IMR-90 (cell line): ENCODE measurements around the gene UTF1. TPM values are rescaled to one million over a fixed set of nuclear protein-coding genes. Genes with fewer than 3 reads are reported as not detected.

Experiments
- ATAC-seq: fragments of 200-7000 bp; cut with Tn5 transposase; 2 replicates; pipeline ENCODE4 v1.9.1; 2020; ENCODE audit warnings: low read depth, mild to moderate bottlenecking, moderate library complexity
- BruUV-seq: library from RNA; stranded (reverse); fragments of 400-500 nt; replicated peaks from 2 replicates; lab custom pipeline; 2021; lab: Mats Ljungman, UMichigan
- CTCF ChIA-PET: fragments of 300-600 bp; formaldehyde crosslinking; extraction: SDS; loops from one replicate; lab custom pipeline; 2021; ENCODE audit warnings: antibody characterized with exemption; lab: Yijun Ruan, JAX
- POLR2A ChIA-PET: fragments of 300-600 bp; sonication (Branson Sonifier 250); formaldehyde crosslinking; loops from one replicate; lab custom pipeline; 2022; ENCODE audit warnings: antibody characterized with exemption; ENCODE audit not compliant: unreplicated experiment; lab: Charles Lee
- DNase-seq: peaks from one replicate; pipeline ENCODE4 v3.0.0; 2013
- H2AFZ ChIP-seq: replicated peaks from 2 replicates; pipeline ENCODE3; 2013; ENCODE audit warnings: low read length, mild to moderate bottlenecking; ENCODE audit not compliant: poor library complexity
- H2AK5ac ChIP-seq: 2 replicates; pipeline ENCODE4 v1.6.1; 2013; ENCODE audit warnings: low read depth, low read length, inconsistent platforms
- H2AK9ac ChIP-seq: replicated peaks from 2 replicates; pipeline ENCODE3; 2013; ENCODE audit warnings: mild to moderate bottlenecking, low read depth, low read length, moderate library complexity; ENCODE audit not compliant: poor library complexity
- H2BK120ac ChIP-seq: 2 replicates; pipeline ENCODE4 v1.6.1; 2013; ENCODE audit warnings: low read depth, low read length, inconsistent platforms
- H2BK15ac ChIP-seq: 3 replicates; pipeline ENCODE4 v1.6.1; 2013; ENCODE audit warnings: low read depth, low read length, inconsistent platforms
- H2BK20ac ChIP-seq: 2 replicates; pipeline ENCODE4 v1.6.1; 2013; ENCODE audit warnings: low read depth, mild to moderate bottlenecking, inconsistent platforms, low read length, moderate library complexity
- H2BK5ac ChIP-seq: 2 replicates; pipeline ENCODE4 v1.6.1; 2013; ENCODE audit warnings: mild to moderate bottlenecking, low read depth, low read length, inconsistent platforms; ENCODE audit not compliant: poor library complexity, severe bottlenecking
- H3K14ac ChIP-seq: replicated peaks from 2 replicates; pipeline ENCODE4 v1.6.1; 2013; ENCODE audit warnings: low read depth, low read length, inconsistent platforms
- H3K18ac ChIP-seq: 2 replicates; pipeline ENCODE4 v1.6.1; 2013; ENCODE audit warnings: low read depth, low read length, control low read depth
- H3K23ac ChIP-seq: 2 replicates; pipeline ENCODE4 v1.6.1; 2013; ENCODE audit warnings: low read depth, low read length, inconsistent platforms
- H3K27ac ChIP-seq: 2 replicates; pipeline ENCODE4 v1.5.1; 2013; ENCODE audit warnings: mild to moderate bottlenecking, control low read depth, low read length; ENCODE audit not compliant: insufficient read depth
- H3K27me3 ChIP-seq: 2 replicates; pipeline ENCODE4 v1.6.1; 2013; ENCODE audit warnings: low read length; ENCODE audit not compliant: control insufficient read depth, insufficient read depth
- H3K36me3 ChIP-seq: 2 replicates; pipeline ENCODE4 v1.6.1; 2013; ENCODE audit warnings: low read length, mixed read lengths; ENCODE audit not compliant: control insufficient read depth, insufficient read depth
- H3K4ac ChIP-seq: 2 replicates; pipeline ENCODE4 v1.6.1; 2013; ENCODE audit warnings: low read depth, low read length, inconsistent platforms
- H3K4me1 ChIP-seq: 2 replicates; pipeline ENCODE4 v1.6.1; 2013; ENCODE audit warnings: low read length, mixed read lengths; ENCODE audit not compliant: control insufficient read depth, insufficient read depth
- H3K4me2 ChIP-seq: 2 replicates; pipeline ENCODE4 v1.6.1; 2013; ENCODE audit warnings: low read depth, mild to moderate bottlenecking, control low read depth, low read length, moderate library complexity
- H3K4me3 ChIP-seq: 2 replicates; pipeline ENCODE4 v1.5.1; 2013; ENCODE audit warnings: low read depth, mild to moderate bottlenecking, control low read depth, low read length, moderate library complexity; ENCODE audit not compliant: insufficient read depth
- H3K56ac ChIP-seq: 2 replicates; pipeline ENCODE4 v1.6.1; 2013; ENCODE audit warnings: low read length, inconsistent platforms; ENCODE audit not compliant: insufficient read depth; ENCODE audit errors: extremely low read depth
- H3K79me1 ChIP-seq, 2 experiments: 2 replicates each; pipeline ENCODE4 v1.6.1; 2013; ENCODE audit warnings: low read length in 2 of 2, inconsistent platforms in 1 of 2, low read depth in 1 of 2
- H3K9ac ChIP-seq: 2 replicates; pipeline ENCODE4 v1.6.1; 2013; ENCODE audit warnings: low read depth, low read length, control low read depth
- H3K9me1 ChIP-seq: 2 replicates; pipeline ENCODE4 v1.6.1; 2013; ENCODE audit warnings: low read length, inconsistent platforms; ENCODE audit not compliant: insufficient read depth
- H3K9me3 ChIP-seq: 2 replicates; pipeline ENCODE4 v1.6.1; 2013; ENCODE audit warnings: low read length; ENCODE audit not compliant: control insufficient read depth, insufficient read depth
- H4K20me1 ChIP-seq: 2 replicates; pipeline ENCODE4 v1.6.1; 2013; ENCODE audit warnings: low read length, inconsistent platforms; ENCODE audit not compliant: insufficient read depth
- H4K5ac ChIP-seq: 2 replicates; pipeline ENCODE4 v1.6.1; 2013; ENCODE audit warnings: mild to moderate bottlenecking, low read depth, low read length, control low read depth
- H4K8ac ChIP-seq, 2 experiments: 2 replicates each; pipeline ENCODE4 v1.6.1; 2013; ENCODE audit warnings: low read depth in 2 of 2, low read length in 2 of 2, control low read depth in 1 of 2, inconsistent platforms in 1 of 2
- H4K91ac ChIP-seq: 2 replicates; pipeline ENCODE4 v1.6.1; 2013; ENCODE audit warnings: low read depth, low read length, inconsistent platforms; ENCODE audit not compliant: insufficient read depth
- CEBPB ChIP-seq: IDR thresholded peaks from 2 replicates; pipeline ENCODE4 v1.6.1; 2012; ENCODE audit warnings: low read depth, low read length, improper control_type of control experiment
- CHD1 ChIP-seq: IDR thresholded peaks from 2 replicates; pipeline ENCODE4 v1.6.1; 2012; ENCODE audit warnings: low read depth, low read length, improper control_type of control experiment
- CTCF ChIP-seq: conservative IDR thresholded peaks from 2 replicates; pipeline ENCODE4 v1.5.1; 2012; ENCODE audit warnings: mild to moderate bottlenecking, low read depth, low read length, improper control_type of control experiment
- FOS ChIP-seq: fragments of 150-350 bp; IDR thresholded peaks from 2 replicates; pipeline ENCODE4 v1.6.1; 2016; ENCODE audit warnings: low read depth, low read length
- MAFK ChIP-seq: IDR thresholded peaks from 2 replicates; pipeline ENCODE4 v1.6.1; 2012; ENCODE audit warnings: low read depth, low read length, improper control_type of control experiment
- MAZ ChIP-seq: IDR thresholded peaks from 2 replicates; pipeline ENCODE4 v1.6.1; 2012; ENCODE audit warnings: low read depth, mild to moderate bottlenecking, low read length, improper control_type of control experiment, moderate library complexity, borderline replicate concordance
- MXI1 ChIP-seq: IDR thresholded peaks from 2 replicates; pipeline ENCODE4 v1.6.1; 2012; ENCODE audit warnings: low read depth, mild to moderate bottlenecking, low read length, moderate library complexity, borderline replicate concordance
- NFE2L2 ChIP-seq: fragments of 150-350 bp; IDR thresholded peaks from 2 replicates; pipeline ENCODE4 v1.6.1; 2016; ENCODE audit warnings: low read depth, mild to moderate bottlenecking, low read length
- POLR2A ChIP-seq: IDR thresholded peaks from 2 replicates; pipeline ENCODE4 v1.6.1; 2012; ENCODE audit warnings: mild to moderate bottlenecking, low read depth, low read length
- RAD21 ChIP-seq: IDR thresholded peaks from 2 replicates; pipeline ENCODE4 v1.6.1; 2012; ENCODE audit warnings: low read length, improper control_type of control experiment
- RCOR1 ChIP-seq: IDR thresholded peaks from 2 replicates; pipeline ENCODE4 v1.6.1; 2012; ENCODE audit warnings: mild to moderate bottlenecking, low read length, improper control_type of control experiment; ENCODE audit not compliant: insufficient replicate concordance
- RFX5 ChIP-seq: IDR thresholded peaks from 2 replicates; pipeline ENCODE4 v1.8.0; 2012; ENCODE audit warnings: low read depth, mild to moderate bottlenecking, low read length, moderate library complexity
- SMC3 ChIP-seq: fragments of 150-350 bp; IDR thresholded peaks from 2 replicates; pipeline ENCODE4 v1.6.1; 2016; ENCODE audit warnings: low read depth, mild to moderate bottlenecking, antibody characterized with exemption, low read length, moderate library complexity
- USF2 ChIP-seq: fragments of 150-350 bp; IDR thresholded peaks from 2 replicates; pipeline ENCODE4 v1.6.1; 2017; ENCODE audit warnings: mild to moderate bottlenecking, antibody characterized with exemption, low read length, low read depth
- WGBS, 2 experiments: methylation state at CpG; one replicate each; pipeline versions ENCODE4 v1.1.5 to v1.1.7; 2013; ENCODE audit warnings: missing lambda C conversion rate in 2 of 2; ENCODE audit not compliant: insufficient read length in 1 of 2; ENCODE audit errors: extremely low coverage in 2 of 2; 5-methylcytosine and 5-hydroxymethylcytosine counted together
- dilution Hi-C: fragments of 300-500 bp; cut with HindIII; formaldehyde crosslinking; loops from one replicate; pipeline ENCODE4 v1.14.3; 2018; ENCODE audit warnings: low sequenced_read_pairs; ENCODE audit not compliant: unreplicated experiment
- in situ Hi-C: fragments of 300-500 bp; cut with MboI; formaldehyde crosslinking; loops from 3 replicates; pipeline ENCODE4 v1.14.3; 2019; ENCODE audit warnings: low sequenced_read_pairs, inconsistent platforms, mixed read lengths
- intact Hi-C: fragments of 100-400 bp; cut with micrococcal nuclease; formaldehyde crosslinking; loops from 2 replicates; pipeline ENCODE4 v1.10.0; 2022
- polyA plus RNA-seq, 3 experiments: library from polyadenylated mRNA; depleted of rRNA; stranded (reverse); fragments of >200 nt; gene quantifications; 2 replicates each; pipeline ENCODE4 v1.2.3, GENCODE V29; 2012; ENCODE audit warnings: low replicate concordance in 1 of 3
- total RNA-seq: library from RNA; depleted of rRNA; stranded (reverse); fragments of >200 nt; gene quantifications from 2 replicates; pipeline ENCODE4 v1.2.3, GENCODE V29; 2012

The UTF1 gene
- total and polyA plus RNA-seq, 2 of the 4 experiments (the other 2 are of a cell fraction), result not detected

- TF ChIP-seq MXI1, result no peak
These were observed 7.8 kb downstream of the UTF1 start, which contains the start of gene VENTX (continued) for GRCh38 chr10:133237588-133238465.

- peaks cover 2% of the 10 kb centered on the region; the same call in 1 of the 2 replicates for H3K9me3 ChIP-seq
- 0% methylated on average over 2 of the region's 15 CpGs; no CpG with 5 or more reads in 1 of the 2 experiments for WGBS, 2 experiments
- H3K18ac ChIP-seq, result no peak overlapping the region
- peaks cover 5% of the 10 kb centered on the region; the same call in 1 of the 2 replicates for H3K4me1 ChIP-seq
- H3K4ac ChIP-seq, result no peak overlapping the region
- H3K27me3 ChIP-seq, result peaks cover 72% of the 10 kb centered on the region
- H4K20me1 ChIP-seq, result no peaks in the 10 kb centered on the region; the same call in 1 of the 2 replicates
- H4K91ac ChIP-seq, result no peak overlapping the region
- BruUV-seq, result no TSS peak
- no peak overlapping the region for H3K14ac ChIP-seq
- intact Hi-C loops (no loop called here), dilution Hi-C loops (no loop called here), in situ Hi-C loops (no loop called here)
- no peak overlapping the region for H3K4me3 ChIP-seq
- ChIA-PET CTCF (no interaction called here), POLR2A (interaction anchor here (0.7 kb wide), 1 partner anchor 20 kb away, joined by 3 read pairs; no protein-coding TSS in a partner anchor)
- H2BK120ac ChIP-seq, result no peak overlapping the region
- no peak overlapping the region for H2AK5ac ChIP-seq
- TF ChIP-seq RAD21 (no peak), USF2 (no peak), FOS (no peak), NFE2L2 (no peak), MAZ (no peak), RCOR1 (no peak), CTCF (no peak), POLR2A (no peak), RFX5 (no peak), MXI1 (no peak), MAFK (no peak), CEBPB (no peak), CHD1 (no peak), SMC3 (no peak)
- no peak overlapping the region for H3K56ac ChIP-seq
- peak overlapping the region; percentile 21 for H2AFZ ChIP-seq
- H3K23ac ChIP-seq, result no peak overlapping the region
- DNase-seq (no peak), ATAC-seq (no peak)
- H2BK15ac ChIP-seq, result no peak overlapping the region
- no peak overlapping the region for H3K9ac ChIP-seq
- H3K4me2 ChIP-seq, result no peak overlapping the region
- peaks cover 4% of the 10 kb centered on the region for H3K9me1 ChIP-seq
- H2BK5ac ChIP-seq, result no peak overlapping the region
- H4K5ac ChIP-seq, result no peak overlapping the region
- no peaks in the 10 kb centered on the region for H3K79me1 ChIP-seq
- H3K36me3 ChIP-seq, result no peaks in the 10 kb centered on the region
- H4K8ac ChIP-seq, result no peak overlapping the region
- H2BK20ac ChIP-seq, result no peak overlapping the region
- H2AK9ac ChIP-seq, result no peak overlapping the region
- no peak overlapping the region for H3K27ac ChIP-seq
These were observed 8.4 kb downstream of the UTF1 start for GRCh38 chr10:133238466-133238804.
